ENCODE data around the gene IFI35.

IFI35 gene

GRCh38 chr17:43033948-43034881 is 27.6 kb downstream of the IFI35 start:
- Histone ChIP-seq H3K36me3 (ENCODE audit: control insufficient read depth in 1 of 2, insufficient read depth in 2 of 2, low read depth in 1 of 2, low read length in 2 of 2) (no peaks in the 10 kb centered on the region), H2BK12ac (ENCODE audit: low read length in 2 of 2) (no peak overlapping the region), H2AK5ac (ENCODE audit: low read length, severe bottlenecking) (no peak overlapping the region), H3K9me3 (ENCODE audit: control insufficient read depth, low read length) (no peaks in the 10 kb centered on the region), H3K18ac (ENCODE audit: low read depth in 1 of 2, low read length in 2 of 2) (peak overlapping the region in 1 of 2 experiments; percentile 52), H3K4ac (ENCODE audit: low read depth in 1 of 2, low read length in 2 of 2) (no peak overlapping the region), H2AFZ (ENCODE audit: low read depth, low read length) (no peak overlapping the region), H4K8ac (ENCODE audit: low read length) (peak overlapping the region; percentile 64), H3K27me3 (ENCODE audit: control insufficient read depth in 1 of 2, insufficient read depth in 1 of 2, low read length in 2 of 2) (peaks cover 0 to 4% of the 10 kb centered on the region in 2 experiments), H3K4me2 (ENCODE audit: low read length, poor library complexity, severe bottlenecking) (no peak overlapping the region), H3K9ac (ENCODE audit: low read length) (no peak overlapping the region), H3K14ac (ENCODE audit: low read length in 2 of 2) (peak overlapping the region in 1 of 2 experiments; percentile 11), H4K91ac (ENCODE audit: low read length) (peak overlapping the region; percentile 28), H3K79me1 (replicated peaks; ENCODE audit: low read length, poor library complexity, severe bottlenecking) (no peaks in the 10 kb centered on the region), H3K27ac (ENCODE audit: low read length, poor library complexity, severe bottlenecking) (no peak overlapping the region), H2BK15ac (ENCODE audit: low read depth, poor library complexity, severe bottlenecking) (no peak overlapping the region), H3K23ac (ENCODE audit: low read length in 2 of 2) (no peak overlapping the region), H3K4me3 (ENCODE audit: insufficient read depth in 1 of 2, low read depth in 1 of 2, low read length in 2 of 2) (no peak overlapping the region), H2BK120ac (ENCODE audit: low read depth, low read length) (no peak overlapping the region), H2BK5ac (ENCODE audit: low read depth, low read length, poor library complexity, severe bottlenecking) (no peak overlapping the region), H3K4me1 (ENCODE audit: control insufficient read depth, insufficient read depth, low read depth, low read length) (peaks cover 4% of the 10 kb centered on the region)
- WGBS = 43% methylated on average over 5 of the region's 12 CpGs
- no peak for DNase-seq

DNA sequence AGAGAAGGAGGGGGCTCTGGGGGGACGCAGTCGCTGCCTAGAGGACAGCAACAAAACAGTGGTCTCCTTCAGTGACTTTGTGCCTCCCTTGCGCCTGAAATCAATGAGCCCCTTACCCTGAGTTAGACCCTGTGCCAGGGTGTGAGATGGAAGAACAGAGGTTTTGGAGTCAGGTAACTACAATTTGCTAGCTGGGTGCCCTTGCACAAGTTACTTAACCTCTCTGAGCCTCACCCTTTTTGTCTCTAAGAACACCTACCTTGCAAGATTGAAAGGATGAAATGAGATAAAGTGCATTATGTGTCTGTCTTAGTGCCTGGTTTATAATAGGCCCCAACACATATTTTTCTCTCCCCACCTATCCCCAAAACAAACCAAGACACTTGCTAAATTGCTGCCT is 28.3 kb downstream of the IFI35 start:
- Histone ChIP-seq H2BK5ac (ENCODE audit: low read depth, low read length, poor library complexity, severe bottlenecking) (no peak overlapping the region), H4K8ac (ENCODE audit: low read length) (no peak overlapping the region), H2AFZ (ENCODE audit: low read depth, low read length) (no peak overlapping the region), H2AK5ac (ENCODE audit: low read length, severe bottlenecking) (no peak overlapping the region), H3K79me1 (replicated peaks; ENCODE audit: low read length, poor library complexity, severe bottlenecking) (no peaks in the 10 kb centered on the region), H3K9ac (ENCODE audit: low read length) (no peak overlapping the region), H3K27me3 (ENCODE audit: control insufficient read depth in 1 of 2, insufficient read depth in 1 of 2, low read length in 2 of 2) (peaks cover 0 to 4% of the 10 kb centered on the region in 2 experiments), H4K91ac (ENCODE audit: low read length) (no peak overlapping the region), H2BK15ac (ENCODE audit: low read depth, poor library complexity, severe bottlenecking) (no peak overlapping the region), H3K23ac (ENCODE audit: low read length in 2 of 2) (no peak overlapping the region), H3K36me3 (ENCODE audit: control insufficient read depth in 1 of 2, insufficient read depth in 2 of 2, low read depth in 1 of 2, low read length in 2 of 2) (no peaks in the 10 kb centered on the region), H3K4me1 (ENCODE audit: control insufficient read depth, insufficient read depth, low read depth, low read length) (peaks cover 4% of the 10 kb centered on the region), H3K9me3 (ENCODE audit: control insufficient read depth, low read length) (no peaks in the 10 kb centered on the region), H3K14ac (ENCODE audit: low read length in 2 of 2) (no peak overlapping the region), H3K4me2 (ENCODE audit: low read length, poor library complexity, severe bottlenecking) (no peak overlapping the region), H3K18ac (ENCODE audit: low read depth in 1 of 2, low read length in 2 of 2) (no peak overlapping the region), H2BK120ac (ENCODE audit: low read depth, low read length) (no peak overlapping the region), H3K27ac (ENCODE audit: low read length, poor library complexity, severe bottlenecking) (no peak overlapping the region), H2BK12ac (ENCODE audit: low read length in 2 of 2) (no peak overlapping the region), H3K4ac (ENCODE audit: low read depth in 1 of 2, low read length in 2 of 2) (no peak overlapping the region), H3K4me3 (ENCODE audit: insufficient read depth in 1 of 2, low read depth in 1 of 2, low read length in 2 of 2) (no peak overlapping the region)
- no peak for DNase-seq
- 85% methylated on average over 3 of the region's 3 CpGs for WGBS

DNA sequence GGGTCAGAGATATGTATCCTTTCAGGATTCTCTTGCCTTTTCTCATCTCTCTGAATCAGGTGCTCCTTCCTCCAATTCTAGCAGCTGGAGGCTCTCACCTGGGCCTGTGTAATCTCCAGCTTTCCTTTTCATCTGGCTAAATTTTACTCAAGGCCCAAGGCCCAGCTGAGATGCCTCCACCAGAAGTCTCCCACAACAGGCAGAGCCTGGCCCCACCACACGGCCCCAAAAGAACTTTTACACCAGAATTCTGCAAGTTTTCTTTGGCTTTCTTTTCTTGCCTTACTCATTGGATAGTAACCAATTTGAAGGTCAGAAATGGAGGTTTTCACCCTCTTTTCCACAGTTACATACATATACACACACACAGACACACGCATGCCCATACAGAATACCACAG is 33.1 kb downstream of the IFI35 start:
- no peaks in the 10 kb centered on the region for H3K79me1 ChIP-seq (replicated peaks; ENCODE audit: low read length, poor library complexity, severe bottlenecking)
- H2BK120ac ChIP-seq (ENCODE audit: low read depth, low read length) = no peak overlapping the region
- no peak overlapping the region for H3K23ac ChIP-seq (ENCODE audit: low read length in 2 of 2)
- H2BK15ac ChIP-seq (ENCODE audit: low read depth, poor library complexity, severe bottlenecking) = no peak overlapping the region
- H3K4me1 ChIP-seq (ENCODE audit: control insufficient read depth, insufficient read depth, low read depth, low read length) = peaks cover 7% of the 10 kb centered on the region
- no peak overlapping the region for H3K27ac ChIP-seq (ENCODE audit: low read length, poor library complexity, severe bottlenecking)
- no peak overlapping the region for H3K18ac ChIP-seq (ENCODE audit: low read depth in 1 of 2, low read length in 2 of 2)
- H4K91ac ChIP-seq (ENCODE audit: low read length) = no peak overlapping the region
- no peak overlapping the region for H2AFZ ChIP-seq (ENCODE audit: low read depth, low read length)
- 89% methylated on average over 2 of the region's 2 CpGs for WGBS
- H3K14ac ChIP-seq (ENCODE audit: low read length in 2 of 2) = no peak overlapping the region
- no peaks in the 10 kb centered on the region for H3K27me3 ChIP-seq (ENCODE audit: control insufficient read depth in 1 of 2, insufficient read depth in 1 of 2, low read length in 2 of 2)
- no peak overlapping the region for H2AK5ac ChIP-seq (ENCODE audit: low read length, severe bottlenecking)
- H4K8ac ChIP-seq (ENCODE audit: low read length) = no peak overlapping the region
- no peak overlapping the region for H3K4me3 ChIP-seq (ENCODE audit: insufficient read depth in 1 of 2, low read depth in 1 of 2, low read length in 2 of 2)
- no peaks in the 10 kb centered on the region for H3K36me3 ChIP-seq (ENCODE audit: control insufficient read depth in 1 of 2, insufficient read depth in 2 of 2, low read depth in 1 of 2, low read length in 2 of 2)
- no peaks in the 10 kb centered on the region for H3K9me3 ChIP-seq (ENCODE audit: control insufficient read depth, low read length)
- H3K9ac ChIP-seq (ENCODE audit: low read length) = no peak overlapping the region
- H3K4ac ChIP-seq (ENCODE audit: low read depth in 1 of 2, low read length in 2 of 2) = no peak overlapping the region
- no peak overlapping the region for H2BK5ac ChIP-seq (ENCODE audit: low read depth, low read length, poor library complexity, severe bottlenecking)
- no peak for DNase-seq
- H2BK12ac ChIP-seq (ENCODE audit: low read length in 2 of 2) = no peak overlapping the region
- no peak overlapping the region for H3K4me2 ChIP-seq (ENCODE audit: low read length, poor library complexity, severe bottlenecking)

- Histone ChIP-seq H2AK5ac (ENCODE audit: low read length, severe bottlenecking) (no peak overlapping the region), H3K23ac (ENCODE audit: low read length in 2 of 2) (no peak overlapping the region), H3K27ac (ENCODE audit: low read length, poor library complexity, severe bottlenecking) (no peak overlapping the region), H3K4me2 (ENCODE audit: low read length, poor library complexity, severe bottlenecking) (no peak overlapping the region), H3K18ac (ENCODE audit: low read depth in 1 of 2, low read length in 2 of 2) (no peak overlapping the region), H3K4me3 (ENCODE audit: insufficient read depth in 1 of 2, low read depth in 1 of 2, low read length in 2 of 2) (no peak overlapping the region), H3K9me3 (ENCODE audit: control insufficient read depth, low read length) (no peaks in the 10 kb centered on the region), H3K79me1 (replicated peaks; ENCODE audit: low read length, poor library complexity, severe bottlenecking) (no peaks in the 10 kb centered on the region), H2AFZ (ENCODE audit: low read depth, low read length) (no peak overlapping the region), H4K91ac (ENCODE audit: low read length) (no peak overlapping the region), H3K27me3 (ENCODE audit: control insufficient read depth in 1 of 2, insufficient read depth in 1 of 2, low read length in 2 of 2) (no peaks in the 10 kb centered on the region), H2BK12ac (ENCODE audit: low read length in 2 of 2) (no peak overlapping the region), H3K9ac (ENCODE audit: low read length) (no peak overlapping the region), H3K14ac (ENCODE audit: low read length in 2 of 2) (no peak overlapping the region), H2BK120ac (ENCODE audit: low read depth, low read length) (no peak overlapping the region), H2BK15ac (ENCODE audit: low read depth, poor library complexity, severe bottlenecking) (no peak overlapping the region), H3K36me3 (ENCODE audit: control insufficient read depth in 1 of 2, insufficient read depth in 2 of 2, low read depth in 1 of 2, low read length in 2 of 2) (no peaks in the 10 kb centered on the region), H3K4ac (ENCODE audit: low read depth in 1 of 2, low read length in 2 of 2) (no peak overlapping the region), H2BK5ac (ENCODE audit: low read depth, low read length, poor library complexity, severe bottlenecking) (no peak overlapping the region), H4K8ac (ENCODE audit: low read length) (no peak overlapping the region), H3K4me1 (ENCODE audit: control insufficient read depth, insufficient read depth, low read depth, low read length) (peaks cover 7% of the 10 kb centered on the region)
- WGBS = 100% methylated on average over 1 of the region's 2 CpGs
- no peak for DNase-seq
Observed at GRCh38 chr17:43040655-43041054, 34.1 kb downstream of the IFI35 start.

Measured in mesenchymal stem cell (in vitro differentiated cells and primary cell).